HepG2 (cell line): ENCODE results near the gene IL17C. TPM values are rescaled to one million over a fixed set of nuclear protein-coding genes. Genes with fewer than 3 reads are reported as not detected.

Experiments used
- BRF2 ChIP-seq: sonication (generic); formaldehyde crosslinking; IDR thresholded peaks from 2 replicates; pipeline ENCODE4 v1.8.1; 2022; ENCODE audit warnings: mild to moderate bottlenecking, missing genetic modification reagents
- CCAR2 ChIP-seq: fragments of 200-400 bp; formaldehyde crosslinking; optimal IDR thresholded peaks from 2 replicates; pipeline ENCODE3; 2018; ENCODE audit warnings: low read depth, mild to moderate bottlenecking, low read length, moderate library complexity
- CERS6 ChIP-seq: sonication (generic); formaldehyde crosslinking; IDR thresholded peaks from 2 replicates; pipeline ENCODE4 v1.5.0; 2020; ENCODE audit warnings: missing genetic modification reagents
- GZF1 ChIP-seq: sonication (generic); formaldehyde crosslinking; IDR thresholded peaks from 2 replicates; pipeline ENCODE4 v1.5.1; 2020; ENCODE audit warnings: mild to moderate bottlenecking, missing genetic modification reagents
- MXD4 ChIP-seq: IDR thresholded peaks from 2 replicates; pipeline ENCODE4 v1.6.1; 2016; ENCODE audit warnings: mild to moderate bottlenecking, missing biosample characterization, missing genetic modification reagents
- NBN ChIP-seq: fragments of 450-650 bp; conservative IDR thresholded peaks from 2 replicates; pipeline ENCODE4 v1.6.1; 2017
- NFIC ChIP-seq: IDR thresholded peaks from 2 replicates; pipeline ENCODE4 v1.6.1; 2012; ENCODE audit warnings: mild to moderate bottlenecking, low read length, inconsistent platforms
- PAXIP1 ChIP-seq: sonication (generic); formaldehyde crosslinking; conservative IDR thresholded peaks from 2 replicates; pipeline ENCODE4 v1.4.0; 2020; ENCODE audit warnings: mild to moderate bottlenecking, missing genetic modification reagents, moderate library complexity
- POLR2AphosphoS5 ChIP-seq: IDR thresholded peaks from 2 replicates; pipeline ENCODE4 v1.6.1; 2012; ENCODE audit warnings: low read depth, low read length
- SALL1 ChIP-seq: sonication (generic); formaldehyde crosslinking; IDR thresholded peaks from 2 replicates; pipeline ENCODE4 v1.8.0; 2022; ENCODE audit warnings: mild to moderate bottlenecking, missing genetic modification reagents
- TCF12 ChIP-seq, 2 experiments: fragments of 450-650 bp in 1 of 2; sonication (generic) in 1 of 2; formaldehyde crosslinking in 1 of 2; IDR thresholded peaks; 2 replicates each; pipeline versions ENCODE4 v1.6.1 to v1.8.0; 2017 to 2022; ENCODE audit warnings: antibody characterized with exemption in 1 of 2, mild to moderate bottlenecking in 1 of 2, missing genetic modification reagents in 1 of 2, moderate library complexity in 1 of 2
- YEATS4 ChIP-seq: sonication (generic); formaldehyde crosslinking; IDR thresholded peaks from 2 replicates; pipeline ENCODE4 v1.4.0; 2020; ENCODE audit warnings: missing genetic modification reagents, borderline replicate concordance
- ZBTB3 ChIP-seq: sonication (generic); formaldehyde crosslinking; IDR thresholded peaks from 2 replicates; pipeline ENCODE4 v1.4.0; 2020; ENCODE audit warnings: low read depth, mild to moderate bottlenecking, moderate library complexity, missing genetic modification reagents, borderline replicate concordance
- ZFP91 ChIP-seq: sonication (generic); formaldehyde crosslinking; IDR thresholded peaks from 2 replicates; pipeline ENCODE4 v1.9.0; 2022; ENCODE audit warnings: missing genetic modification reagents, mild to moderate bottlenecking, borderline replicate concordance
- ZNF224 ChIP-seq: sonication (generic); formaldehyde crosslinking; IDR thresholded peaks from 2 replicates; pipeline ENCODE4 v1.5.0; 2020; ENCODE audit warnings: mild to moderate bottlenecking, missing genetic modification reagents
- ZNF256 ChIP-seq: sonication (generic); formaldehyde crosslinking; conservative IDR thresholded peaks from 2 replicates; pipeline ENCODE4 v1.4.0; 2020; ENCODE audit warnings: missing genetic modification reagents
- ZNF333 ChIP-seq: sonication (generic); formaldehyde crosslinking; IDR thresholded peaks from 2 replicates; pipeline ENCODE4 v1.4.0; 2020; ENCODE audit warnings: mild to moderate bottlenecking, missing genetic modification reagents, borderline replicate concordance
- ZNF564 ChIP-seq: sonication (generic); formaldehyde crosslinking; IDR thresholded peaks from 2 replicates; pipeline ENCODE4 v1.8.1; 2023; ENCODE audit warnings: mild to moderate bottlenecking, missing genetic modification reagents
- ZNF569 ChIP-seq: sonication (generic); formaldehyde crosslinking; IDR thresholded peaks from 2 replicates; pipeline ENCODE4 v1.5.0; 2020; ENCODE audit warnings: mild to moderate bottlenecking, missing genetic modification reagents, moderate library complexity, borderline replicate concordance
- ZNF572 ChIP-seq: sonication (generic); formaldehyde crosslinking; IDR thresholded peaks from 2 replicates; pipeline ENCODE4 v1.5.1; 2020; ENCODE audit warnings: mild to moderate bottlenecking, missing genetic modification reagents
- ZNF639 ChIP-seq: conservative IDR thresholded peaks from 2 replicates; pipeline ENCODE4 v1.6.1; 2018; ENCODE audit warnings: missing genetic modification reagents
- polyA plus RNA-seq, 8 experiments: library from polyadenylated mRNA; depleted of rRNA in 3 of 8; stranded (reverse) in 7 of 8; unstranded in 1 of 8; fragments of >200 nt; fragmentation: Illumina TruSeq in 4 of 8; extraction: Trizol in 4 of 8; gene quantifications; 2 replicates each; pipeline versions ENCODE4 v1.2.1 to v1.2.3, GENCODE V29; 2011 to 2016; ENCODE audit warnings: low read depth in 4 of 8, missing spikeins in 1 of 8, mixed read lengths in 1 of 8; ENCODE audit not compliant: insufficient read depth in 1 of 8
- total RNA-seq, 5 experiments: library from RNA; depleted of rRNA; stranded (reverse); fragments of >200 nt; fragmentation: Illumina TruSeq; extraction: Trizol; gene quantifications; 2 replicates each; pipeline ENCODE4 v1.2.3, GENCODE V29; 2016; ENCODE audit warnings: low read depth in 1 of 5

IL17C gene
- total and polyA plus RNA-seq, 2 of the 13 experiments (the other 11 are each of a cell fraction or from before 2014, with no cell fraction given), result not detected

GRCh38 chr16:88650749-88651275, 12.4 kb downstream of the IL17C start, which contains the start of gene CYBA (continued):
- TF ChIP-seq YEATS4 (CRISPR knock-in tag) (peak; percentile 60; the same call in 1 of the 2 replicates), CERS6 (CRISPR knock-in tag) (no peak), ZFP91 (CRISPR knock-in tag) (no peak), ZNF333 (CRISPR knock-in tag) (no peak; the same call in 1 of the 2 replicates), ZNF256 (CRISPR knock-in tag) (peak; percentile 59; the same call in 1 of the 2 replicates), ZBTB3 (CRISPR knock-in tag) (no peak), ZNF572 (CRISPR knock-in tag) (peak; percentile 91; the same call in 1 of the 2 replicates), BRF2 (CRISPR knock-in tag) (peak; percentile 6; the same call in 1 of the 2 replicates), GZF1 (CRISPR knock-in tag) (peak; percentile 29; the same call in 1 of the 2 replicates), ZNF224 (CRISPR knock-in tag) (no peak; the same call in 1 of the 2 replicates), MXD4 (0 out of 2 replicates have a peak, but pooled peaks have one; percentile 80), NBN (no peak), CCAR2 (no peak), ZNF639 (CRISPR knock-in tag) (no peak), ZNF569 (no peak), PAXIP1 (CRISPR knock-in tag) (no peak), ZNF564 (CRISPR knock-in tag) (peak; percentile 33; the same call in 1 of the 2 replicates), SALL1 (CRISPR knock-in tag) (peak; percentile 42), TCF12 (IDR thresholded peaks at IDR 0.05) (no peak), TCF12 (CRISPR knock-in tag; IDR thresholded peaks at IDR 0.05) (no peak), NFIC (no peak), POLR2AphosphoS5 (peak; percentile 90)
